Osteocyte (in vitro differentiated cells): ENCODE measurements around the gene RRM1. TPM values are rescaled to one million over a fixed set of nuclear protein-coding genes. Genes with fewer than 3 reads are reported as not detected.
"Not testable (repeated sequence)": the region's sequence is repeated elsewhere in the genome, so short reads cannot be mapped to it uniquely, and the experiment has no call there.

Experiments used
- DNase-seq: peaks from one replicate; pipeline ENCODE4 v3.0.0; 2021; ENCODE audit warnings: mixed read lengths; ENCODE audit not compliant: unreplicated experiment; ENCODE audit errors: extremely low spot score
- H3K27ac Mint-ChIP-seq: one replicate; pipeline ENCODE4 v1.8.0; 2021; ENCODE audit warnings: mild to moderate bottlenecking, mixed read lengths; ENCODE audit not compliant: unreplicated experiment
- H3K27me3 Mint-ChIP-seq: one replicate; pipeline ENCODE4 v1.8.0; 2021; ENCODE audit warnings: mixed read lengths; ENCODE audit not compliant: unreplicated experiment
- H3K36me3 Mint-ChIP-seq: one replicate; pipeline ENCODE4 v1.8.0; 2021; ENCODE audit warnings: mixed read lengths; ENCODE audit not compliant: unreplicated experiment
- H3K4me1 Mint-ChIP-seq: one replicate; pipeline ENCODE4 v1.8.0; 2021; ENCODE audit warnings: mixed read lengths; ENCODE audit not compliant: unreplicated experiment
- H3K4me3 Mint-ChIP-seq: one replicate; pipeline ENCODE4 v1.8.0; 2021; ENCODE audit warnings: mild to moderate bottlenecking, moderate library complexity, mixed read lengths; ENCODE audit not compliant: unreplicated experiment
- H3K9me3 Mint-ChIP-seq: one replicate; pipeline ENCODE4 v1.8.0; 2021; ENCODE audit warnings: mixed read lengths; ENCODE audit not compliant: unreplicated experiment
- total RNA-seq: library from RNA; stranded (reverse); gene quantifications from 2 replicates; pipeline ENCODE4 v1.2.1, GENCODE V29; 2021
- TF ChIP-seq, protein P1 (sequence below): fragments of 200-600 bp; sonication (generic); IDR thresholded peaks from 2 replicates; pipeline ENCODE4 v1.5.0; 2021; ENCODE audit warnings: antibody characterized with exemption, mild to moderate bottlenecking, moderate library complexity

RRM1 gene
- total RNA-seq, 1 donor from 2014 or later, result 34.4 TPM

GRCh38 chr11:4118107-4118506 is 23.5 kb downstream of the RRM1 start:
- Mint-ChIP-seq H3K27ac (peak overlapping the region; percentile 62), H3K36me3 (peaks cover 33% of the 10 kb centered on the region), H3K4me1 (peaks cover 15% of the 10 kb centered on the region), H3K9me3 (no peaks in the 10 kb centered on the region), H3K27me3 (no peaks in the 10 kb centered on the region), H3K4me3 (no peak overlapping the region)
- no peak for DNase-seq
- TF ChIP-seq, protein P1, sequence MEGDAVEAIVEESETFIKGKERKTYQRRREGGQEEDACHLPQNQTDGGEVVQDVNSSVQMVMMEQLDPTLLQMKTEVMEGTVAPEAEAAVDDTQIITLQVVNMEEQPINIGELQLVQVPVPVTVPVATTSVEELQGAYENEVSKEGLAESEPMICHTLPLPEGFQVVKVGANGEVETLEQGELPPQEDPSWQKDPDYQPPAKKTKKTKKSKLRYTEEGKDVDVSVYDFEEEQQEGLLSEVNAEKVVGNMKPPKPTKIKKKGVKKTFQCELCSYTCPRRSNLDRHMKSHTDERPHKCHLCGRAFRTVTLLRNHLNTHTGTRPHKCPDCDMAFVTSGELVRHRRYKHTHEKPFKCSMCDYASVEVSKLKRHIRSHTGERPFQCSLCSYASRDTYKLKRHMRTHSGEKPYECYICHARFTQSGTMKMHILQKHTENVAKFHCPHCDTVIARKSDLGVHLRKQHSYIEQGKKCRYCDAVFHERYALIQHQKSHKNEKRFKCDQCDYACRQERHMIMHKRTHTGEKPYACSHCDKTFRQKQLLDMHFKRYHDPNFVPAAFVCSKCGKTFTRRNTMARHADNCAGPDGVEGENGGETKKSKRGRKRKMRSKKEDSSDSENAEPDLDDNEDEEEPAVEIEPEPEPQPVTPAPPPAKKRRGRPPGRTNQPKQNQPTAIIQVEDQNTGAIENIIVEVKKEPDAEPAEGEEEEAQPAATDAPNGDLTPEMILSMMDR, result no peak

- H3K27ac Mint-ChIP-seq, result no peak overlapping the region
- H3K4me3 Mint-ChIP-seq, result no peak overlapping the region
- peaks cover 3% of the 10 kb centered on the region for H3K4me1 Mint-ChIP-seq
- no peaks in the 10 kb centered on the region for H3K27me3 Mint-ChIP-seq
- H3K36me3 Mint-ChIP-seq, result peaks cover 50% of the 10 kb centered on the region
- no peak for DNase-seq
- H3K9me3 Mint-ChIP-seq, result no peaks in the 10 kb centered on the region
- TF ChIP-seq, protein P1, result no peak
Observed at GRCh38 chr11:4123218-4123617, 28.6 kb downstream of the RRM1 start.

DNA sequence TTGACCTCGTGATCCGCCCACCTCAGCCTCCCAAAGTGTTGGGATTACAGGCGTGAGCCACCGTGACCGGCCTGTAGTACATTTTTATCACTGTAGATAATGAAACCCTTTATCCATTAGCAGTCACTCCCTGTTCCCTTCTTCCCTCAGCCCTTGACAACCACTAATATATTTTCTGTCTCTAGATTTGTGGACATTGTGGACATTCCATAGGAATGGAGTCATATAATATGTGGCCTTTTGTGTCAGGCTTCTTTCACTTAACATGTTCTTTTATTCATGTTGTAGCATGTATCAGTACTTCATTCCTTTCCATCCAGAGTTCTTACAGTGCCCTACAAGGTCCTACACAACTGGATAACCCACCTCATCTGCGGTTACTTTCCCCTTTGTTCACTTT is 30.5 kb downstream of the RRM1 start:
- TF ChIP-seq, protein P1, result no peak
- Mint-ChIP-seq H3K4me3 (no peak overlapping the region), H3K36me3 (peaks cover 56% of the 10 kb centered on the region), H3K27me3 (no peaks in the 10 kb centered on the region), H3K27ac (no peak overlapping the region), H3K9me3 (no peaks in the 10 kb centered on the region), H3K4me1 (no peaks in the 10 kb centered on the region)
- no peak for DNase-seq

DNA sequence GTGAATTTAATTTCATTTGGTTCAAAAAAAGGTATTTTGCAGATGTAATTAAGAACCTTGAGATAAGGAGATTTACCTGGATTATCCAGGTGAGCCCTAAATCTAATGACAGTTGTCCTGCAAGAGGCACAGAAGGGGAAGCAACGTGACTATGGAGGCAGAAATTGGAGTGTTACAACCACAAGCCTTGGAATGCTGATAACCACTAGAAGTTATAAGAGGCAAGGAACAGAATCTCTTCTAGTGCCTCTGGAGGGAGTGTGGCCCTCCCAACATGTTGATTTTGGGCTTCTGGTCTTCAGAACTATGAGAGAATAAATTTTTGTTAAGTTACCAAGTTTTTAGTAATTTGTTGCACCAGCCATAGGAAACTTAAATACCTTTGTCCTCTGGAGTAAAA is 32.8 kb downstream of the RRM1 start:
- TF ChIP-seq, protein P1, result no peak
- Mint-ChIP-seq H3K36me3 (peaks cover 46% of the 10 kb centered on the region), H3K27ac (no peak overlapping the region), H3K9me3 (no peaks in the 10 kb centered on the region), H3K27me3 (no peaks in the 10 kb centered on the region), H3K4me1 (no peaks in the 10 kb centered on the region), H3K4me3 (no peak overlapping the region)
- no peak for DNase-seq

DNA sequence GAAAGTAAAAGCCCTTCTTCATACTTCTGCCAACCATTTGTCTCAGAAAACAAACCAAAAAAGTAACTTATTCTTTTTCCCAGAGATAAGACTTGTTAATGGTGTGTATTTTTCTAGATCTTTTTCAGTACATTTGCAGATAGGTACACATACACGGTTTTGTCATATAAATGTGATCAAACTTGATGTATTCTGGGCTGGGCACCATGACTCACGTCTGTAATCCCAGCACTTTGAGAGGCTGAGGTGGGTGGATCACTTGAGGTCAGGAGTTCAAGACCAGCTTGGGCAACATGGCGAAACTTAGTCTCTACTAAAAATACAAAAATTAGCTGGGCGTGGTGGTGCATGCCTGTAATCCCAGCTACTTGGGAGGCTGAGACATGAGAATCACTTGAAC is 35.6 kb downstream of the RRM1 start:
- not testable (repeated sequence) for H3K27ac Mint-ChIP-seq, H3K4me3 Mint-ChIP-seq, H3K4me1 Mint-ChIP-seq, H3K9me3 Mint-ChIP-seq, DNase-seq, H3K27me3 Mint-ChIP-seq
- peaks cover 32% of the 10 kb centered on the region for H3K36me3 Mint-ChIP-seq

GRCh38 chr11:4134806-4135205 is 40.2 kb downstream of the RRM1 start:
- no peak for DNase-seq
- H3K4me1 Mint-ChIP-seq, result peaks cover 5% of the 10 kb centered on the region
- peaks cover 4% of the 10 kb centered on the region for H3K9me3 Mint-ChIP-seq
- TF ChIP-seq, protein P1, result no peak
- no peaks in the 10 kb centered on the region for H3K27me3 Mint-ChIP-seq
- no peak overlapping the region for H3K4me3 Mint-ChIP-seq
- H3K27ac Mint-ChIP-seq, result no peak overlapping the region
- peaks cover 38% of the 10 kb centered on the region for H3K36me3 Mint-ChIP-seq
